GM12892 (cell line): Measurements from ENCODE around the gene TMEM121B.

Source experiments
- POLR2A ChIP-seq: IDR thresholded peaks from 2 replicates; pipeline ENCODE4 v1.6.1; 2011; ENCODE audit warnings: low read depth, low read length, control low read depth
- POLR2AphosphoS5 ChIP-seq: IDR thresholded peaks from 2 replicates; pipeline ENCODE4 v1.6.1; 2011; ENCODE audit warnings: low read depth, low read length, control low read depth
- TAF1 ChIP-seq: IDR thresholded peaks from 2 replicates; pipeline ENCODE4 v1.6.1; 2011; ENCODE audit warnings: low read depth, mild to moderate bottlenecking, control low read depth, low read length, borderline replicate concordance

GRCh38 chr22:17109976-17110375 lies 11.2 kb downstream of the TMEM121B start:
- TF ChIP-seq POLR2A (no peak), POLR2AphosphoS5 (no peak), TAF1 (no peak)
